GM18505 (cell line): Measurements from ENCODE around the gene ASTL.

Source experiments
- ATAC-seq: cut with Tn5 transposase; IDR thresholded peaks from one replicate; pipeline ENCODE4 v1.9.1; 2021; ENCODE audit not compliant: unreplicated experiment
- POLR2A ChIP-seq: IDR thresholded peaks from 4 replicates; pipeline ENCODE4 v1.6.1; 2011; ENCODE audit warnings: borderline replicate concordance; ENCODE audit not compliant: insufficient read depth, insufficient read length; ENCODE audit errors: extremely low read depth

ASTL gene

GRCh38 chr2:96105152-96105915, 33.0 kb downstream of the ASTL start:
- ATAC-seq = no peak
- TF ChIP-seq POLR2A = no peak

GRCh38 chr2:96104487-96104861, 33.8 kb downstream of the ASTL start:
- ATAC-seq = no peak
- TF ChIP-seq POLR2A = no peak

- no peak for TF ChIP-seq POLR2A
Measured at GRCh38 chr2:96103761-96104486, 34.4 kb downstream of the ASTL start.

GRCh38 chr2:96103187-96103601, 35.1 kb downstream of the ASTL start:
- ATAC-seq = no peak
- no peak for TF ChIP-seq POLR2A

More at GRCh38 chr2:96103761-96104486, 34.4 kb downstream of the ASTL start:
- ATAC-seq = no peak

GRCh38 chr2:96102596-96103186, 35.6 kb downstream of the ASTL start:
- ATAC-seq = no peak
- TF ChIP-seq POLR2A = no peak

- ATAC-seq = no peak
- no peak for TF ChIP-seq POLR2A
Measured at GRCh38 chr2:96100893-96101304, 37.4 kb downstream of the ASTL start.

- no peak for TF ChIP-seq POLR2A
- no peak for ATAC-seq
Measured at GRCh38 chr2:96099861-96100798, 38.2 kb downstream of the ASTL start.

GRCh38 chr2:96098900-96099590, 39.3 kb downstream of the ASTL start:
- no peak for ATAC-seq
- TF ChIP-seq POLR2A = no peak

- ATAC-seq = no peak
- TF ChIP-seq POLR2A = no peak
Measured at GRCh38 chr2:96097951-96098823, 40.1 kb downstream of the ASTL start.

GRCh38 chr2:96097441-96097840, 40.9 kb downstream of the ASTL start:
- no peak for ATAC-seq
- no peak for TF ChIP-seq POLR2A

GRCh38 chr2:96095116-96095636, 43.1 kb downstream of the ASTL start:
- no peak for ATAC-seq
- no peak for TF ChIP-seq POLR2A
